ENCODE data around the gene CARS1.
"Not testable (repeated sequence)": the region's sequence is repeated elsewhere in the genome, so short reads cannot be mapped to it uniquely, and the experiment has no call there.

Gene CARS1

GRCh38 chr11:3089236-3090061, 32.2 kb upstream of the CARS1 start:
- DNase-seq = no peak

- DNase-seq = no peak
Observed at GRCh38 chr11:3088806-3089205, 31.6 kb upstream of the CARS1 start.

- DNase-seq = no peak
Observed at GRCh38 chr11:3087821-3088800, 30.9 kb upstream of the CARS1 start.

- no peak for DNase-seq
Observed at GRCh38 chr11:3087373-3087772, 30.1 kb upstream of the CARS1 start.

- DNase-seq = no peak
Observed at GRCh38 chr11:3086671-3087150, 29.5 kb upstream of the CARS1 start.

- no peak for DNase-seq
Observed at GRCh38 chr11:3086114-3086513, 28.9 kb upstream of the CARS1 start.

GRCh38 chr11:3085052-3085451, 27.8 kb upstream of the CARS1 start:
- DNase-seq = peak; percentile 10

- no peak for DNase-seq
Observed at GRCh38 chr11:3083321-3083720, 26.1 kb upstream of the CARS1 start.

- no peak for DNase-seq
Observed at GRCh38 chr11:3081386-3081751, 24.1 kb upstream of the CARS1 start.

GRCh38 chr11:3080733-3081385, 23.6 kb upstream of the CARS1 start:
- no peak for DNase-seq

GRCh38 chr11:3080104-3080503, 22.9 kb upstream of the CARS1 start:
- no peak for DNase-seq

- DNase-seq = no peak
Observed at GRCh38 chr11:3077846-3078440, 20.7 kb upstream of the CARS1 start.

- DNase-seq = no peak
Observed at GRCh38 chr11:3077189-3077836, 20.1 kb upstream of the CARS1 start.

GRCh38 chr11:3074912-3075589, 17.8 kb upstream of the CARS1 start:
- DNase-seq = no peak

GRCh38 chr11:3073029-3073435, 15.8 kb upstream of the CARS1 start:
- DNase-seq = peak; percentile 49

- no peak for DNase-seq
Observed at GRCh38 chr11:3069425-3069824, 12.2 kb upstream of the CARS1 start.

- not testable (repeated sequence) for DNase-seq
Observed at GRCh38 chr11:3066308-3066707, 9.1 kb upstream of the CARS1 start.

GRCh38 chr11:3064709-3065108, 7.5 kb upstream of the CARS1 start:
- not testable (repeated sequence) for DNase-seq

GRCh38 chr11:3063876-3064275, 6.7 kb upstream of the CARS1 start:
- DNase-seq = peak; percentile 55

- DNase-seq = not testable (repeated sequence)
Observed at GRCh38 chr11:3063432-3063831, 6.2 kb upstream of the CARS1 start.

GRCh38 chr11:3060436-3061025, 3.3 kb upstream of the CARS1 start:
- DNase-seq = no peak
